Neural cell (in vitro differentiated cells): ENCODE data around the gene IGSF10.

ENCODE experiments used
- CTCF ChIP-seq: fragments of 450-650 bp; IDR thresholded peaks from 2 replicates; pipeline ENCODE4 v1.5.1; 2014; ENCODE audit warnings: antibody characterized with exemption, mild to moderate bottlenecking, moderate library complexity; ENCODE audit not compliant: poor library complexity, severe bottlenecking
- EP300 ChIP-seq: fragments of 450-650 bp; conservative IDR thresholded peaks from 2 replicates; pipeline ENCODE4 v1.6.1; 2014; ENCODE audit warnings: antibody characterized with exemption, mild to moderate bottlenecking, moderate library complexity; ENCODE audit not compliant: poor library complexity, severe bottlenecking
- EZH2 ChIP-seq: fragments of 200-600, 300-800 bp; shearing (Covaris generic), sonication (generic); IDR thresholded peaks from 2 replicates; pipeline ENCODE4 v1.6.1; 2014; ENCODE audit warnings: antibody characterized with exemption, low read length, borderline replicate concordance, mild to moderate bottlenecking; ENCODE audit not compliant: insufficient read depth, poor library complexity, severe bottlenecking
- MXI1 ChIP-seq: fragments of 450-650 bp; conservative IDR thresholded peaks from 2 replicates; pipeline ENCODE4 v1.6.1; 2014; ENCODE audit warnings: antibody characterized with exemption, mild to moderate bottlenecking; ENCODE audit not compliant: poor library complexity, severe bottlenecking
- POLR2AphosphoS5 ChIP-seq: IDR thresholded peaks from 2 replicates; pipeline ENCODE4 v1.6.1; 2012

DNA sequence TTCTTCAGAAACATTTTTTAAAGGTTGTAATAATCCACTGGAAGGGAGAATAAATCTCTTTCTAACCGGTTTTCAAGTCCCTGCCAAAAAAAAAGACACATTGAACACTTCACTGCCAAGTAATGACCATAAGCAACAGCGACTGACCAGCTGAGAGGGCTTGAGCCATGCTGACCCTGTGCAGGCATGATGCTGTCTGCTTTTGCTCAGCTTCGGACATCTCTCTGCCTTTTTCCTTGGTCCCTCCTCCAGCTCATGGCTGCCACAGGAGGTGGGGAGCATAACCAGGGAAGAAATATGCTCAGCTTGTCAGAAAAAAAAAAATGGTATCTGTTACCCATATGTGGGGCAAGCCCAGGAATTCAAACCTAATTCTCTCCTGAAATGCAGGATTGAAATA is 1.5 kb downstream of the IGSF10 start:
- TF ChIP-seq POLR2AphosphoS5 (no peak), CTCF (no peak), MXI1 (no peak), EP300 (no peak), EZH2 (no peak)
